Right atrium auricular region (tissue), 2 donors: ENCODE measurements around the gene MMP21. TPM values are rescaled to one million over a fixed set of nuclear protein-coding genes. Genes with fewer than 3 reads are reported as not detected.

ENCODE experiments used
- DNase-seq: peaks from one replicate; pipeline ENCODE4 v3.0.0-alpha.2; 2019; ENCODE audit warnings: low spot score
- H3K27ac ChIP-seq, 2 donors: fragments of 200-600 bp; sonication (generic); 1 replicate in 1 of 2; 2 replicates in 1 of 2; pipeline ENCODE4 v1.5.1; 2016 to 2019
- H3K27me3 ChIP-seq, 2 donors: fragments of 200-600 bp; sonication (generic); one replicate each; pipeline versions ENCODE4 v1.5.1 to v1.6.0; 2017 to 2019
- H3K36me3 ChIP-seq: fragments of 200-600 bp; sonication (generic); one replicate; pipeline ENCODE4 v1.5.1; 2016
- H3K4me1 ChIP-seq, 2 donors: fragments of 200-600 bp; sonication (generic); one replicate each; pipeline versions ENCODE4 v1.5.1 to v1.6.0; 2017 to 2019
- H3K4me3 ChIP-seq, 2 donors: fragments of 200-600 bp; sonication (generic); 1 replicate in 1 of 2; 2 replicates in 1 of 2; pipeline ENCODE4 v1.5.1; 2017 to 2019; ENCODE audit warnings: mild to moderate bottlenecking in 1 of 2, moderate library complexity in 1 of 2
- H3K9me3 ChIP-seq, 2 donors: fragments of 200-600 bp; sonication (generic); one replicate each; pipeline ENCODE4 v1.5.1; 2019
- microRNA counts, 2 donors: library from miRNA; unstranded; fragments of <30 nt; microRNA quantifications; one replicate each; lab custom pipeline; 2016 to 2017
- microRNA-seq, 2 donors: library from miRNA; unstranded; fragments of <30 nt; microRNA quantifications; one replicate each; pipeline ENCODE4, GENCODE V29; 2016 to 2017; ENCODE audit warnings: borderline number of aligned reads in 2 of 2, borderline replicate concordance in 1 of 2
- total RNA-seq, 2 donors: library from RNA; depleted of rRNA; stranded (reverse); fragments of >200 nt; gene quantifications; one replicate each; pipeline ENCODE4 v1.1.0, GENCODE V29; 2016
- TF ChIP-seq, protein P1 (sequence below), 2 donors: fragments of 200-600 bp; sonication (generic); IDR thresholded peaks; one replicate each; pipeline ENCODE4 v1.5.1; 2019; ENCODE audit warnings: antibody characterized with exemption in 2 of 2

Gene MMP21
- total RNA-seq, 2 donors from 2014 or later, result 0.28 to 0.67 TPM

DNA sequence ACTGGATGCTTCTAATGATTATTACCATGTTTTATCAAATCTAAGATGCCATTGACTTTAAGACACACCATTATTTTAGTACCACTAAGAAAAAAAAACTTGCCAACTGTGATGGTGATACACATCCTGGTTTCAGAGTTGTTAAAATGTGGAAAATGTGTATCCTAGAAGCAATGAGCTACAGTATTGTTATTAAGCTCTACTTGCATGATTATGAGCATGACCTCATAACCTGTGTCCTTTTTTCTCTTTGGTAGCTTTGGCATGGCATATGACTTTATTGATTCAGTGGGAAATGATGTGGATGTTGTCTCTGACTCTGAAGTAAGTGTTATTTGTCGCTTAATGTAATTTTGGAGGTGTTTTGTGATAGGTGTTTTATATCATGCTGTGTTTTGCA is 52.8 kb downstream of the MMP21 start:
- peaks cover 0 to 22% of the 10 kb centered on the region in 2 donors for H3K4me1 ChIP-seq
- H3K9me3 ChIP-seq, result no peaks in the 10 kb centered on the region
- no peak for DNase-seq
- H3K27me3 ChIP-seq, result no peaks in the 10 kb centered on the region
- H3K36me3 ChIP-seq, result peaks cover 58% of the 10 kb centered on the region
- H3K27ac ChIP-seq, result no peak overlapping the region
- TF ChIP-seq, protein P1, sequence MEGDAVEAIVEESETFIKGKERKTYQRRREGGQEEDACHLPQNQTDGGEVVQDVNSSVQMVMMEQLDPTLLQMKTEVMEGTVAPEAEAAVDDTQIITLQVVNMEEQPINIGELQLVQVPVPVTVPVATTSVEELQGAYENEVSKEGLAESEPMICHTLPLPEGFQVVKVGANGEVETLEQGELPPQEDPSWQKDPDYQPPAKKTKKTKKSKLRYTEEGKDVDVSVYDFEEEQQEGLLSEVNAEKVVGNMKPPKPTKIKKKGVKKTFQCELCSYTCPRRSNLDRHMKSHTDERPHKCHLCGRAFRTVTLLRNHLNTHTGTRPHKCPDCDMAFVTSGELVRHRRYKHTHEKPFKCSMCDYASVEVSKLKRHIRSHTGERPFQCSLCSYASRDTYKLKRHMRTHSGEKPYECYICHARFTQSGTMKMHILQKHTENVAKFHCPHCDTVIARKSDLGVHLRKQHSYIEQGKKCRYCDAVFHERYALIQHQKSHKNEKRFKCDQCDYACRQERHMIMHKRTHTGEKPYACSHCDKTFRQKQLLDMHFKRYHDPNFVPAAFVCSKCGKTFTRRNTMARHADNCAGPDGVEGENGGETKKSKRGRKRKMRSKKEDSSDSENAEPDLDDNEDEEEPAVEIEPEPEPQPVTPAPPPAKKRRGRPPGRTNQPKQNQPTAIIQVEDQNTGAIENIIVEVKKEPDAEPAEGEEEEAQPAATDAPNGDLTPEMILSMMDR (IDR thresholded peaks at IDR 0.05), result no peak
- H3K4me3 ChIP-seq, result no peak overlapping the region

DNA sequence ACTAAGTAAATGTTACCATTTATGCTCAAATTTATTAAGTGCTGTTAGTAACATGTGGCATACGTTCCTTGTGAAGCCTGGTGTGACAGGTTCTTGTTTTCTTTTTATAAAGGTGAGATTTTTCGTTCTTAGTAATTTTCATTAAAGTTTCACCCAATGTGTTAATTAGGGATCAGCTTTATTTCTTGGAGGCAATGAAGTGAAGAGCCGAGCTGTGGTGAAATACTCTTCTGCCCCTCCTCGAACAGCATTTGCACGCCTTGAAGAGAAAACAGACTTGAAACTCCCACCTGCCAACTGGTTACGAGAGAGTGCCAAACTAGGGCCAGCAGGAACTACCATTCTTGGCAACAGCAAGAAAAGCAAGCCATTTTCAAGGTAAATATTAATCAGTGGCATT is 54.6 kb downstream of the MMP21 start:
- Histone ChIP-seq H3K9me3 (no peaks in the 10 kb centered on the region), H3K4me1 (peaks cover 0 to 22% of the 10 kb centered on the region in 2 donors), H3K4me3 (no peak overlapping the region), H3K27ac (no peak overlapping the region), H3K27me3 (no peaks in the 10 kb centered on the region), H3K36me3 (peaks cover 40% of the 10 kb centered on the region)
- no peak for DNase-seq
- TF ChIP-seq, protein P1 (IDR thresholded peaks at IDR 0.05), result no peak

DNA sequence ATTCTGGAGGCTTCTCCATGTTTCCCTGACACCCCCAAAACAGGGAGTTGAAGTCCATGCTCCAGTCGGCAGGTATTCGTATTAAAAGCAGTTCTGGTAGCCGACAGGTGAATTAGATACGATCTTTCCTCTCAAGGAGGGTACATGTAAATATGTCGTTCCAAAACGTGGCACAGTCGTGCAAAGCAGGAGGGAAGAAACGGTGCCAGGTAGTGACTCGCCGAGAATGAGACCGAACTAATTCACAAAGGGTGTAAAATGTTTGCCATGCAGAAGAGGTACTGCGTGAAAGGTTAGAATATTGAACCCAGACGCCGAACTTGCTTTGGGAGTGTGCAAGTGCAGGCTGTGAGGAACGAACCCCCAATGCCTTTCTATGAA is 55.6 kb downstream of the MMP21 start:
- Histone ChIP-seq H3K36me3 (peaks cover 30% of the 10 kb centered on the region), H3K4me1 (peaks cover 0 to 22% of the 10 kb centered on the region in 2 donors), H3K27ac (peak overlapping the region; percentile 87 to 90), H3K9me3 (no peaks in the 10 kb centered on the region), H3K27me3 (no peaks in the 10 kb centered on the region), H3K4me3 (peak overlapping the region; percentile 86 to 90)
- no peak for DNase-seq
- TF ChIP-seq, protein P1 (IDR thresholded peaks at IDR 0.05), result no peak

DNA sequence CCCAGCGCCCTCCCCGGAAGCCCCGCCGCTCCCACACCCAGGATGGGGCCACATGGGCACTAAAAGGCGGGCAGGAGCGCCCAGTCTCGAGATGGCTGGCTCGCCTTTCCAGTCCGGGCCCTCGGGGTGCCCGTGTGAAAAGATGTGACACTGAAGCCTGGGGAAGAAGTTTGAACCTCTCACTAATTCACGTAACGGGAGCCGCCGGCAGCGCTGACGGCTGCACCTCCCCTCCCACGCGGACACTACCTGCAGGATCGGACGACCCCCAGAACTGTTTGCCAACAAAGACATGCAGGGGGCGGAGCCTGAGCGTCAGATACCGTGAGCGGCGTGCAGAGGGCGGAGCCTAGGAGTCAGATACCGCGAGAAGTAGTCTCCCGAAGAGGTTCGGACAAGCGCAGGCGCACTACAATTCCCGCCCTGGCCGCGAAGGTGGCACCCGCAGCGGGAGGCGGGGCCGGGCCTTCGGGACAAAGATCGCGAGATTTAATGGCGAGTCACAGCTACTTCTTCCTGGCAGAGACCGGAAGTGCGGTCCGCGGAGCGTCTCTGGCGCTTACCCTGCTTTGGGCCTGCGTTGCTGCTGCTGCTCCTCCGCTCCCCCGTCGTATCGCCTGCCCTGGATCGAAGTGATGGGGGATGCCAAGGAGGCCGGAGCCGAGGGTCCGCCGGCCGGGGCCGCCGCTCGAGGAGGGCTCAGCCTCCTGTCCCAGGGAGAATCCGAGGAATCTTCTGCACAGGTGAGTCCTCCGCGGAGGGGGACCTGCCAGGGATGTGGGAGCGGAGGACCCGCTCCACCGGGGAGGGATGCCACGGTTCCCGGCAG is 56.2 kb downstream of the MMP21 start, which contains the start of gene EDRF1:
TSS of gene EDRF1 (plus strand) at position 537 of the 829 bp plus-strand sequence. CDS start at position 636, 99 bp downstream.
- peaks cover 0 to 22% of the 10 kb centered on the region in 2 donors for H3K4me1 ChIP-seq
- H3K4me3 ChIP-seq, result peak within 1 kb of the TSS; percentile 86 to 90
- DNase-seq, result peak; percentile 99
- peak within 1 kb of the TSS; percentile 87 to 90 for H3K27ac ChIP-seq
- TF ChIP-seq, protein P1 (IDR thresholded peaks at IDR 0.05), result no peak
- H3K27me3 ChIP-seq, result no peaks in the 10 kb centered on the region
- H3K36me3 ChIP-seq, result peaks cover 24% of the 10 kb centered on the region
- H3K9me3 ChIP-seq, result no peaks in the 10 kb centered on the region

MicroRNA genes within 50 kb of the gene (microRNA counts, 767-probe panel; counts per million panel counts)
- 0 to 31.0 counts per million in 2 donors for microRNA hsa-miR-4484 (lab: Ali Mortazavi, UCI)

Small RNA genes lying within 50 kb of the gene (microRNA-seq; reads per million reads assigned to microRNA genes)
- gene MIR4484, result 0 to 2.1 reads per million in 2 donors

Other genes starting within 250 kb of the MMP21 start
- gene TEX36, start 92.7 kb downstream of the MMP21 start, total RNA-seq, result not detected
- 10 to 100 TPM; 11.4 to 11.5 TPM for gene EDRF1, start 56.1 kb downstream of the MMP21 start, total RNA-seq
- gene UROS, start 47.4 kb upstream of the MMP21 start, total RNA-seq, result 10 to 100 TPM; 54.1 to 81.0 TPM
- gene BCCIP, start 47.7 kb upstream of the MMP21 start, total RNA-seq, result 10 to 100 TPM; 34.1 to 37.3 TPM
- 10 to 100 TPM; 25.1 to 44.5 TPM for gene DHX32, start 105.5 kb upstream of the MMP21 start, total RNA-seq
- gene FANK1, start 120.7 kb upstream of the MMP21 start, total RNA-seq, result under 1 TPM; 0.44 to 0.67 TPM